Lung (tissue), 12 donors: ENCODE measurements around the gene COL10A1. TPM values are rescaled to one million over a fixed set of nuclear protein-coding genes. Genes with fewer than 3 reads are reported as not detected.

Experiments
- ATAC-seq: fragments of 200-7000 bp; cut with Tn5 transposase; one replicate; pipeline ENCODE4 v1.9.1; 2020; ENCODE audit warnings: moderate number of reproducible peaks; ENCODE audit not compliant: insufficient read depth, low FRiP score
- DNase-seq, 3 donors: peaks; one replicate each; pipeline ENCODE4 v3.0.0-alpha.2; 2013 to 2017
- H3K27ac ChIP-seq, 2 donors: one replicate each; pipeline ENCODE4 v1.5.1; 2013; ENCODE audit warnings: mild to moderate bottlenecking in 2 of 2, moderate library complexity in 2 of 2, control low read depth in 1 of 2, inconsistent platforms in 1 of 2, low read depth in 1 of 2, low read length in 1 of 2
- H3K27me3 ChIP-seq, 3 donors: one replicate each; pipeline ENCODE4 v1.5.1; 2013; ENCODE audit warnings: low read length in 2 of 3; ENCODE audit not compliant: control insufficient read depth in 3 of 3, insufficient read depth in 3 of 3
- H3K36me3 ChIP-seq, 4 donors: one replicate each; pipeline ENCODE4 v1.5.1; 2013; ENCODE audit warnings: low read length in 4 of 4, mild to moderate bottlenecking in 1 of 4, moderate library complexity in 1 of 4; ENCODE audit not compliant: control insufficient read depth in 4 of 4, insufficient read depth in 4 of 4
- H3K4me1 ChIP-seq, 5 donors: one replicate each; pipeline ENCODE4 v1.5.1; 2013; ENCODE audit warnings: low read length in 5 of 5, mild to moderate bottlenecking in 2 of 5, moderate library complexity in 1 of 5; ENCODE audit not compliant: control insufficient read depth in 5 of 5, insufficient read depth in 5 of 5
- H3K4me3 ChIP-seq: one replicate; pipeline ENCODE4 v1.5.1; 2013; ENCODE audit warnings: mild to moderate bottlenecking, control low read depth, moderate library complexity
- H3K9ac ChIP-seq, 2 donors: one replicate each; pipeline ENCODE4 v1.5.1; 2013; ENCODE audit warnings: low read length in 2 of 2, control low read depth in 1 of 2; ENCODE audit not compliant: insufficient read depth in 1 of 2
- H3K9me3 ChIP-seq, 4 donors: one replicate each; pipeline ENCODE4 v1.5.1; 2013; ENCODE audit warnings: low read length in 3 of 4, mild to moderate bottlenecking in 1 of 4, moderate library complexity in 1 of 4; ENCODE audit not compliant: control insufficient read depth in 4 of 4, insufficient read depth in 3 of 4
- CTCF ChIP-seq: IDR thresholded peaks from 2 replicates; pipeline ENCODE4 v1.5.1; 2012; ENCODE audit warnings: mild to moderate bottlenecking; ENCODE audit errors: control extremely low read depth, extremely low read depth
- WGBS, 2 donors: extraction: QIAGEN DNeasy Blood & Tissue Kit; methylation state at CpG; one replicate each; pipeline ENCODE4 v1.1.7; 2013; 5-methylcytosine and 5-hydroxymethylcytosine counted together
- polyA plus RNA-seq, 2 donors: library from polyadenylated mRNA; stranded (reverse); fragments of 200-250 nt; gene quantifications; one replicate each; pipeline ENCODE4 v1.2.1, GENCODE V29; 2013
- total RNA-seq, 2 donors: library from RNA; depleted of rRNA in 1 of 2; stranded (reverse); fragments of >200 nt in 1 of 2; gene quantifications; one replicate each; pipeline ENCODE4 v1.2.1, GENCODE V29; 2014 to 2021
- donor health status: control.
- donor health status: control.
- donor health status: Bipolar disorder and iron deficiency.
- donor health status: healthy.
- donor health status: DM: yes; HTN: yes; CAD: no.

Gene COL10A1
- total and polyA plus RNA-seq, 4 donors = 0.28 TPM; not detected in 3

GRCh38 chr6:116115781-116116180 lies 10.2 kb downstream of the COL10A1 start:
- H3K9me3 ChIP-seq = no peaks in the 10 kb centered on the region
- no peak for TF ChIP-seq CTCF
- DNase-seq = peak in 1 of 3 donors; percentile 27
- peaks cover 16 to 38% (median 25%) of the 10 kb centered on the region in 4 donors for H3K36me3 ChIP-seq
- H3K27ac ChIP-seq = no peak overlapping the region
- WGBS, 2 donors = 92% methylated on average over 2 of the region's 2 CpGs
- H3K9ac ChIP-seq = no peak overlapping the region
- no peak overlapping the region for H3K4me3 ChIP-seq
- H3K4me1 ChIP-seq = peaks cover 0 to 4% (median 0%) of the 10 kb centered on the region in 5 donors
- no peaks in the 10 kb centered on the region for H3K27me3 ChIP-seq
- ATAC-seq = no peak

GRCh38 chr6:116113386-116113785 lies 12.5 kb downstream of the COL10A1 start:
- Histone ChIP-seq H3K4me3 (no peak overlapping the region), H3K9me3 (no peaks in the 10 kb centered on the region), H3K4me1 (peaks cover 0 to 5% (median 0%) of the 10 kb centered on the region in 5 donors), H3K9ac (no peak overlapping the region), H3K27ac (no peak overlapping the region), H3K27me3 (no peaks in the 10 kb centered on the region), H3K36me3 (peaks cover 19 to 43% (median 32%) of the 10 kb centered on the region in 4 donors)
- 88 to 90% methylated on average over 2 of the region's 2 CpGs for WGBS, 2 donors
- no peak for ATAC-seq
- TF ChIP-seq CTCF = no peak
- DNase-seq = no peak

DNA sequence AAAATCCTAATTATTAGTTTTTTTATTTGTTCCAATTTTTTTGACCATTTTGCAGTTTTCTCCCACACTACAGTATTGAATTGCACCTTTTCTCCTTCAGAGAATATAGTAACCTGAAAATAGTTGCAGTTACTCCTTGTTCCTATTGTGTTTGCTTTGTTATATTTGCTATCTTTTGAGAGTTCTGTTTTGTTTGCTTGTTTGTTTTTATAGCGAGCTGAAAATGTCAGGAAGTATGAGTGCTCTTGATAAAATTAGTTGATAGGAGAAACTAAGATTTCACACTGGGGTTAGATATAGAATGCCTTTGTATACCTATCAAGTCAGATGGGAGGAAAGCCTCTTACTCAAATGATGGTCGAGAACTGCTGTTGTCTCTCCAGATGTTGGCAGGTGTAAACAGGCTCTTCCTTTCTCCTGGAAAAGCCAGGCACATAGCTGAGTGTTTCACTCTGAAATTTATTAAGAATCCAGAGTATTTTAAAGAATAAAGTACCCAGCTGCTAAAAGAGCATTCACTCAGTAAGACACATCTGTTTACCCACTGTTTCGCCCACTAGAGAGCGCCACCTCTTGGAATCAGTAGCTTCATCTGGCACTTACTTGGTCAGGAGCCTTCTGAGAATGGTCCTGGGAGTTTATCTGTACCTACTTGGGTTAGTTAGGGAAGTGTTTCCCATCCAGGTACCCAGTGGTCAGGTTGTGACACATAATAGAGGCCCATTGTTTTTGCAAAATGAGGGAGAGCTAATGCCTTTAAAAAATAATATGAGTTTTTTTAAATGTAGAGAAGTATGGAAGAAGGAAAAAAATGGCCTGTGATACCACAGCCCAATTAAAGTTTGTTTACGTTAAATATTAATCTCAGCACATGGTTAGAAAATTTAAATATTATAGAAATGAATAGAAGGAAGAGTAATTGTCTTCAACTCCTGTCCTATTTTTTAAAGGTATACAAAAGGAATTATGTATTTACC lies 14.1 kb downstream of the COL10A1 start:
- ATAC-seq (no peak), DNase-seq (no peak)
- Histone ChIP-seq H3K27ac (no peak overlapping the region), H3K27me3 (no peaks in the 10 kb centered on the region), H3K9me3 (no peaks in the 10 kb centered on the region), H3K9ac (no peak overlapping the region), H3K36me3 (peaks cover 19 to 43% (median 30%) of the 10 kb centered on the region in 4 donors), H3K4me3 (no peak overlapping the region), H3K4me1 (peaks cover 0 to 5% (median 0%) of the 10 kb centered on the region in 5 donors)
- WGBS, 2 donors = 73 to 93% methylated on average over 5 of the region's 5 CpGs
- TF ChIP-seq CTCF = no peak
